CD4-positive, alpha-beta T cell treated with Interleukin-4 for 1 hour (primary cell): ENCODE measurements around the gene PIRT.

Experiments
- DNase-seq, 2 donors: peaks; one replicate each; pipeline ENCODE4 v3.0.0-alpha.2; 2020 to 2022

The PIRT gene

GRCh38 chr17:10821054-10821453, 16.8 kb downstream of the PIRT start:
- no peak for DNase-seq

GRCh38 chr17:10815319-10815718, 22.6 kb downstream of the PIRT start:
- no peak for DNase-seq

- no peak for DNase-seq
Measured at GRCh38 chr17:10814075-10814474, 23.8 kb downstream of the PIRT start.

GRCh38 chr17:10812674-10813073, 25.2 kb downstream of the PIRT start:
- no peak for DNase-seq

- no peak for DNase-seq
Measured at GRCh38 chr17:10809605-10810004, 28.3 kb downstream of the PIRT start.

GRCh38 chr17:10807704-10808128, 30.2 kb downstream of the PIRT start:
- no peak for DNase-seq

GRCh38 chr17:10806545-10807262, 31.2 kb downstream of the PIRT start:
- no peak for DNase-seq

GRCh38 chr17:10805911-10806310, 32.0 kb downstream of the PIRT start:
- DNase-seq: no peak

- no peak for DNase-seq
Measured at GRCh38 chr17:10804546-10804945, 33.3 kb downstream of the PIRT start.

- DNase-seq: no peak
Measured at GRCh38 chr17:10803830-10804475, 33.9 kb downstream of the PIRT start, which contains the start of gene TMEM238L. TMEM238L (minus strand) TSS chr17:10804099; CDS start chr17:10803963, 136 bp downstream.

- DNase-seq: no peak
Measured at GRCh38 chr17:10803350-10803749, 34.5 kb downstream of the PIRT start.

- DNase-seq: no peak
Measured at GRCh38 chr17:10802496-10803284, 35.2 kb downstream of the PIRT start.

- DNase-seq: no peak
Measured at GRCh38 chr17:10799407-10799806, 38.5 kb downstream of the PIRT start.

GRCh38 chr17:10798910-10799309, 39.0 kb downstream of the PIRT start:
- DNase-seq: no peak

- no peak for DNase-seq
Measured at GRCh38 chr17:10798332-10798749, 39.5 kb downstream of the PIRT start.

- DNase-seq: no peak
Measured at GRCh38 chr17:10797476-10798328, 40.2 kb downstream of the PIRT start.

- DNase-seq: no peak
Measured at GRCh38 chr17:10793816-10794215, 44.1 kb downstream of the PIRT start.

- no peak for DNase-seq
Measured at GRCh38 chr17:10793256-10793655, 44.6 kb downstream of the PIRT start.

GRCh38 chr17:10792151-10792550, 45.7 kb downstream of the PIRT start:
- no peak for DNase-seq

- DNase-seq: no peak
Measured at GRCh38 chr17:10790491-10791401, 47.1 kb downstream of the PIRT start.

- no peak for DNase-seq
Measured at GRCh38 chr17:10789694-10790271, 48.1 kb downstream of the PIRT start.
